CD14-positive monocyte (primary cell): ENCODE results near the gene DUS2. TPM values are rescaled to one million over a fixed set of nuclear protein-coding genes. Genes with fewer than 3 reads are reported as not detected.
A peak's percentile ranks its signal among the peaks of the same experiment; 100 is the strongest.

Experiments used
- DNase-seq, 3 donors: peaks; one replicate each; pipeline ENCODE4 v3.0.0-alpha.2; 2011 to 2022
- H2AFZ ChIP-seq: 2 replicates; pipeline ENCODE4 v1.6.0; 2012; ENCODE audit warnings: mild to moderate bottlenecking, low read depth, low read length, inconsistent platforms; ENCODE audit not compliant: insufficient read depth, poor library complexity, severe bottlenecking
- H3K27ac ChIP-seq, 2 donors: 1 replicate in 1 of 2; 2 replicates in 1 of 2; pipeline ENCODE4 v1.5.1; 2012 to 2013; ENCODE audit warnings: low read length in 2 of 2, control low read depth in 1 of 2, inconsistent platforms in 1 of 2, low read depth in 1 of 2, mild to moderate bottlenecking in 1 of 2
- H3K27me3 ChIP-seq, 2 donors: one replicate each; pipeline versions ENCODE4 v1.6.0 to v1.6.1; 2011 to 2013; ENCODE audit warnings: low read length in 2 of 2; ENCODE audit not compliant: control insufficient read depth in 2 of 2, insufficient read depth in 2 of 2
- H3K36me3 ChIP-seq, 2 donors: replicated peaks in 1 of 2; 1 replicate in 1 of 2; 2 replicates in 1 of 2; pipeline versions ENCODE4 v1.5.1 to v1.6.1; 2012 to 2013; ENCODE audit warnings: low read length in 2 of 2, control low read depth in 1 of 2, inconsistent platforms in 1 of 2, mild to moderate bottlenecking in 1 of 2; ENCODE audit not compliant: insufficient read depth in 2 of 2, control insufficient read depth in 1 of 2
- H3K4me1 ChIP-seq, 2 donors: 1 replicate in 1 of 2; 2 replicates in 1 of 2; pipeline versions ENCODE4 v1.5.1 to v1.6.1; 2012 to 2013; ENCODE audit warnings: low read length in 2 of 2, control low read depth in 1 of 2, inconsistent platforms in 1 of 2, mild to moderate bottlenecking in 1 of 2, moderate library complexity in 1 of 2; ENCODE audit not compliant: insufficient read depth in 2 of 2, control insufficient read depth in 1 of 2
- H3K4me2 ChIP-seq: replicated peaks from 2 replicates; pipeline ENCODE3; 2012; ENCODE audit warnings: low read length, moderate library complexity, mild to moderate bottlenecking; ENCODE audit not compliant: poor library complexity, severe bottlenecking; ENCODE audit errors: extremely low read depth
- H3K4me3 ChIP-seq, 3 experiments: fragments of 200-600 bp in 1 of 3; sonication (generic) in 1 of 3; replicated peaks in 1 of 3; 1 replicate in 2 of 3; 2 replicates in 1 of 3; pipeline ENCODE4 v1.5.1; 2011 to 2013; ENCODE audit warnings: low read length in 3 of 3, mild to moderate bottlenecking in 3 of 3, control low read depth in 2 of 3, low read depth in 2 of 3, inconsistent platforms in 1 of 3, moderate library complexity in 1 of 3
- H3K79me2 ChIP-seq: 2 replicates; pipeline ENCODE4 v1.6.0; 2012; ENCODE audit warnings: mild to moderate bottlenecking, control low read depth, inconsistent platforms, low read length, moderate library complexity; ENCODE audit not compliant: insufficient read depth
- H3K9ac ChIP-seq: 2 replicates; pipeline ENCODE4 v1.6.0; 2017; ENCODE audit warnings: low read length, mild to moderate bottlenecking; ENCODE audit not compliant: insufficient read depth, poor library complexity, severe bottlenecking
- H3K9me3 ChIP-seq, 2 donors: replicated peaks in 1 of 2; 1 replicate in 1 of 2; 2 replicates in 1 of 2; pipeline versions ENCODE4 v1.5.1 to v1.6.1; 2012 to 2013; ENCODE audit warnings: low read length in 2 of 2, control low read depth in 1 of 2; ENCODE audit not compliant: control insufficient read depth in 1 of 2, insufficient read depth in 1 of 2
- H4K20me1 ChIP-seq: 2 replicates; pipeline ENCODE4 v1.6.0; 2012; ENCODE audit warnings: mild to moderate bottlenecking, low read length, control low read depth, moderate library complexity; ENCODE audit not compliant: insufficient read depth
- H3K27ac Mint-ChIP-seq, 7 donors: one replicate each; pipeline ENCODE4 v1.8.0; 2020; ENCODE audit warnings: mild to moderate bottlenecking in 7 of 7, mixed read lengths in 7 of 7, moderate library complexity in 6 of 7, inconsistent platforms in 2 of 7
- H3K27me3 Mint-ChIP-seq, 3 donors: one replicate each; pipeline ENCODE4 v1.8.0; 2021 to 2022; ENCODE audit warnings: low read depth in 3 of 3, mild to moderate bottlenecking in 3 of 3, mixed read lengths in 3 of 3, moderate library complexity in 3 of 3, inconsistent platforms in 1 of 3
- H3K36me3 Mint-ChIP-seq, 2 donors: one replicate each; pipeline ENCODE4 v1.8.0; 2020; ENCODE audit warnings: mixed read lengths in 2 of 2, inconsistent platforms in 1 of 2, mild to moderate bottlenecking in 1 of 2
- H3K4me1 Mint-ChIP-seq: one replicate; pipeline ENCODE4 v1.8.0; 2020; ENCODE audit warnings: mild to moderate bottlenecking, mixed read lengths
- H3K4me3 Mint-ChIP-seq, 2 donors: one replicate each; pipeline ENCODE4 v1.8.0; 2020; ENCODE audit warnings: mild to moderate bottlenecking in 2 of 2, mixed read lengths in 2 of 2, moderate library complexity in 1 of 2
- H3K9me3 Mint-ChIP-seq, 7 donors: one replicate each; pipeline ENCODE4 v1.8.0; 2020 to 2022; ENCODE audit warnings: mixed read lengths in 7 of 7, mild to moderate bottlenecking in 6 of 7, moderate library complexity in 6 of 7, inconsistent platforms in 2 of 7
- WGBS: methylation state at CpG from one replicate; pipeline ENCODE4 v1.1.5; 2013; ENCODE audit warnings: missing lambda C conversion rate; ENCODE audit not compliant: insufficient coverage; 5-methylcytosine and 5-hydroxymethylcytosine counted together
- intact Hi-C, 2 donors: fragments of 100-400 bp; cut with micrococcal nuclease; formaldehyde crosslinking; loops; one replicate each; pipeline versions ENCODE4 v1.15.0 to v1.15.1; 2023
- polyA plus RNA-seq, 3 donors: library from polyadenylated mRNA; depleted of rRNA in 1 of 3; unstranded in 2 of 3; stranded (reverse) in 1 of 3; fragments of 300-500 nt in 2 of 3; fragments of >200 nt in 1 of 3; fragmentation: Illumina TruSeq in 2 of 3; gene quantifications; 1 replicate in 2 of 3; 2 replicates in 1 of 3; pipeline ENCODE4 v1.2.3, GENCODE V29; 2012 to 2021
- TF ChIP-seq, protein P1 (sequence below): fragments of 200-600 bp; IDR thresholded peaks from one replicate; pipeline ENCODE4 v1.8.0; 2022; ENCODE audit warnings: antibody characterized with exemption, mild to moderate bottlenecking

The DUS2 gene
- polyA plus RNA-seq, 3 donors, result 18.4 to 40.7 (median 33.2) TPM

- no peaks in the 10 kb centered on the region for H3K9me3 Mint-ChIP-seq
- H3K4me3 ChIP-seq, result no peak overlapping the region
- peaks cover 36% of the 10 kb centered on the region for H4K20me1 ChIP-seq
- DNase-seq, result no peak
- H3K4me2 ChIP-seq, result no peak overlapping the region
- peaks cover 24 to 30% of the 10 kb centered on the region in 2 donors for H3K36me3 Mint-ChIP-seq
- 90% methylated on average over 6 of the region's 8 CpGs for WGBS
- no peak overlapping the region for H3K4me3 Mint-ChIP-seq
- peaks cover 53% of the 10 kb centered on the region for H3K4me1 Mint-ChIP-seq
- H3K9me3 ChIP-seq, result no peaks in the 10 kb centered on the region
- peaks cover 22 to 34% of the 10 kb centered on the region in 2 donors for H3K36me3 ChIP-seq
- H3K9ac ChIP-seq, result no peak overlapping the region
- no peak overlapping the region for H3K27ac ChIP-seq
- no peaks in the 10 kb centered on the region for H3K27me3 ChIP-seq
- H2AFZ ChIP-seq, result no peak overlapping the region
- no peaks in the 10 kb centered on the region for H3K27me3 Mint-ChIP-seq
- TF ChIP-seq, protein P1, sequence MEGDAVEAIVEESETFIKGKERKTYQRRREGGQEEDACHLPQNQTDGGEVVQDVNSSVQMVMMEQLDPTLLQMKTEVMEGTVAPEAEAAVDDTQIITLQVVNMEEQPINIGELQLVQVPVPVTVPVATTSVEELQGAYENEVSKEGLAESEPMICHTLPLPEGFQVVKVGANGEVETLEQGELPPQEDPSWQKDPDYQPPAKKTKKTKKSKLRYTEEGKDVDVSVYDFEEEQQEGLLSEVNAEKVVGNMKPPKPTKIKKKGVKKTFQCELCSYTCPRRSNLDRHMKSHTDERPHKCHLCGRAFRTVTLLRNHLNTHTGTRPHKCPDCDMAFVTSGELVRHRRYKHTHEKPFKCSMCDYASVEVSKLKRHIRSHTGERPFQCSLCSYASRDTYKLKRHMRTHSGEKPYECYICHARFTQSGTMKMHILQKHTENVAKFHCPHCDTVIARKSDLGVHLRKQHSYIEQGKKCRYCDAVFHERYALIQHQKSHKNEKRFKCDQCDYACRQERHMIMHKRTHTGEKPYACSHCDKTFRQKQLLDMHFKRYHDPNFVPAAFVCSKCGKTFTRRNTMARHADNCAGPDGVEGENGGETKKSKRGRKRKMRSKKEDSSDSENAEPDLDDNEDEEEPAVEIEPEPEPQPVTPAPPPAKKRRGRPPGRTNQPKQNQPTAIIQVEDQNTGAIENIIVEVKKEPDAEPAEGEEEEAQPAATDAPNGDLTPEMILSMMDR, result no peak
- H3K4me1 ChIP-seq, result peaks cover 42 to 46% of the 10 kb centered on the region in 2 donors
- intact Hi-C loops, result no loop called here
- peaks cover 13% of the 10 kb centered on the region for H3K79me2 ChIP-seq
- peak overlapping the region in 2 of 7 donors; percentile 5 to 65 for H3K27ac Mint-ChIP-seq
Observed at GRCh38 chr16:67989322-67990017, 33.6 kb upstream of the DUS2 start.

DNA sequence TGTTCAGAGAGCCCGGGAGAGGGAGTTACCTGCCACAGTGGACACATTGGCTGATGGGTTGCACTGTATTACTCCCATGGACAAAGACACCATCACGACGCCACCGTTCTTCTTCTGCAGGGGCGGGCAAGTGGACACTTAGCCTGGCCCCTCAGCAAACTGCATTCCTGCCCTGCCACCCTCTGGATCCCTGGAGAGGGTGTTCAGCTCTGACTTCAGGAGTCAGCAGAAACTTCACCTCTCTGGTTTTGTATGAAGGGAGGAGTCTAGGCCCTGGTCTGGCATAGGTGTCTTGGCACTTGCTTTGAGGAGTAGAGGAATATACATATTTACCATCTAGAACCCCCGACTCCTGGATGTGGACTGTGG lies 33.1 kb upstream of the DUS2 start:
- 100% methylated on average over 1 of the region's 6 CpGs for WGBS
- no peaks in the 10 kb centered on the region for H3K9me3 ChIP-seq
- Mint-ChIP-seq H3K9me3 (no peaks in the 10 kb centered on the region), H3K27ac (peak overlapping the region in 1 of 7 donors; percentile 65), H3K36me3 (peaks cover 24 to 34% of the 10 kb centered on the region in 2 donors), H3K4me3 (no peak overlapping the region), H3K4me1 (peaks cover 53% of the 10 kb centered on the region), H3K27me3 (no peaks in the 10 kb centered on the region)
- peaks cover 22 to 34% of the 10 kb centered on the region in 2 donors for H3K36me3 ChIP-seq
- H3K4me2 ChIP-seq, result no peak overlapping the region
- peaks cover 13% of the 10 kb centered on the region for H3K79me2 ChIP-seq
- no peak overlapping the region for H2AFZ ChIP-seq
- H3K27ac ChIP-seq, result no peak overlapping the region
- no peak overlapping the region for H3K4me3 ChIP-seq
- TF ChIP-seq, protein P1, result no peak
- intact Hi-C loops, result no loop called here
- DNase-seq, result no peak
- H3K27me3 ChIP-seq, result no peaks in the 10 kb centered on the region
- no peak overlapping the region for H3K9ac ChIP-seq
- H4K20me1 ChIP-seq, result peaks cover 36% of the 10 kb centered on the region
- H3K4me1 ChIP-seq, result peaks cover 42 to 46% of the 10 kb centered on the region in 2 donors
